HepG2 (cell line): Measurements from ENCODE around the gene CIAPIN1. TPM values are rescaled to one million over a fixed set of nuclear protein-coding genes. Genes with fewer than 3 reads are reported as not detected.

Experiments
- DPF2 ChIP-seq: sonication (generic); formaldehyde crosslinking; IDR thresholded peaks from 2 replicates; pipeline ENCODE4 v1.4.0; 2020; ENCODE audit warnings: mild to moderate bottlenecking, low read depth, missing genetic modification reagents, borderline replicate concordance
- FOSL2 ChIP-seq: sonication (generic); formaldehyde crosslinking; IDR thresholded peaks from 2 replicates; pipeline ENCODE4 v1.4.0; 2020; ENCODE audit warnings: missing genetic modification reagents
- GABPA ChIP-seq, 2 experiments: IDR thresholded peaks; 2 replicates each; pipeline ENCODE4 v1.6.1; 2011 to 2016; ENCODE audit warnings: low read depth in 2 of 2, low read length in 1 of 2, missing biosample characterization in 1 of 2, missing genetic modification characterization in 1 of 2
- HOXA7 ChIP-seq: sonication (generic); formaldehyde crosslinking; IDR thresholded peaks from 2 replicates; pipeline ENCODE4 v1.8.1; 2022; ENCODE audit warnings: mild to moderate bottlenecking, missing genetic modification reagents, moderate library complexity
- ISL2 ChIP-seq: sonication (generic); formaldehyde crosslinking; IDR thresholded peaks from 2 replicates; pipeline ENCODE4 v1.5.0; 2020; ENCODE audit warnings: missing genetic modification reagents
- KMT2A ChIP-seq: sonication (generic); formaldehyde crosslinking; IDR thresholded peaks from 2 replicates; pipeline ENCODE4 v1.4.0; 2020; ENCODE audit warnings: missing genetic modification reagents
- LBX2 ChIP-seq: sonication (generic); formaldehyde crosslinking; IDR thresholded peaks from 2 replicates; pipeline ENCODE4 v1.5.0; 2020; ENCODE audit warnings: missing genetic modification reagents, mild to moderate bottlenecking, borderline replicate concordance
- MIER3 ChIP-seq: IDR thresholded peaks from 2 replicates; pipeline ENCODE4 v1.6.1; 2016; ENCODE audit warnings: missing compliant biosample characterization, borderline replicate concordance
- NFKB2 ChIP-seq: sonication (generic); formaldehyde crosslinking; IDR thresholded peaks from 2 replicates; pipeline ENCODE4 v1.4.0; 2020; ENCODE audit warnings: missing genetic modification reagents, borderline replicate concordance
- SALL2 ChIP-seq: sonication (generic); formaldehyde crosslinking; IDR thresholded peaks from 2 replicates; pipeline ENCODE4 v1.8.1; 2023; ENCODE audit warnings: mild to moderate bottlenecking, missing genetic modification reagents, inconsistent platforms
- SAP130 ChIP-seq: IDR thresholded peaks from 2 replicates; pipeline ENCODE4 v1.6.1; 2016; ENCODE audit warnings: low read depth
- SNAI1 ChIP-seq: sonication (generic); formaldehyde crosslinking; IDR thresholded peaks from 2 replicates; pipeline ENCODE4 v1.5.0; 2020; ENCODE audit warnings: mild to moderate bottlenecking, missing genetic modification reagents, borderline replicate concordance
- SSRP1 ChIP-seq: IDR thresholded peaks from 2 replicates; pipeline ENCODE4 v1.6.1; 2016; ENCODE audit warnings: control low read depth
- YEATS4 ChIP-seq: sonication (generic); formaldehyde crosslinking; IDR thresholded peaks from 2 replicates; pipeline ENCODE4 v1.4.0; 2020; ENCODE audit warnings: missing genetic modification reagents, borderline replicate concordance
- ZBTB10 ChIP-seq: sonication (generic); formaldehyde crosslinking; IDR thresholded peaks from 2 replicates; pipeline ENCODE4 v1.4.0; 2020; ENCODE audit warnings: missing genetic modification reagents, borderline replicate concordance
- ZBTB46 ChIP-seq: sonication (generic); formaldehyde crosslinking; IDR thresholded peaks from 2 replicates; pipeline ENCODE4 v1.4.0; 2020; ENCODE audit warnings: mild to moderate bottlenecking, missing genetic modification reagents, borderline replicate concordance
- ZNF337 ChIP-seq: sonication (generic); formaldehyde crosslinking; IDR thresholded peaks from 2 replicates; pipeline ENCODE4 v1.5.1; 2020; ENCODE audit warnings: missing genetic modification reagents, low read depth, mild to moderate bottlenecking, borderline replicate concordance
- ZNF33A ChIP-seq: sonication (generic); formaldehyde crosslinking; IDR thresholded peaks from 2 replicates; pipeline ENCODE4 v1.5.1; 2020; ENCODE audit warnings: missing genetic modification reagents, mild to moderate bottlenecking, moderate library complexity, borderline replicate concordance
- ZNF574 ChIP-seq: sonication (generic); formaldehyde crosslinking; IDR thresholded peaks from 2 replicates; pipeline ENCODE4 v1.4.0; 2020; ENCODE audit warnings: missing genetic modification reagents
- polyA plus RNA-seq, 8 experiments: library from polyadenylated mRNA; depleted of rRNA in 3 of 8; stranded (reverse) in 7 of 8; unstranded in 1 of 8; fragments of >200 nt; fragmentation: Illumina TruSeq in 4 of 8; extraction: Trizol in 4 of 8; gene quantifications; 2 replicates each; pipeline versions ENCODE4 v1.2.1 to v1.2.3, GENCODE V29; 2011 to 2016; ENCODE audit warnings: low read depth in 4 of 8, missing spikeins in 1 of 8, mixed read lengths in 1 of 8; ENCODE audit not compliant: insufficient read depth in 1 of 8
- total RNA-seq, 5 experiments: library from RNA; depleted of rRNA; stranded (reverse); fragments of >200 nt; fragmentation: Illumina TruSeq; extraction: Trizol; gene quantifications; 2 replicates each; pipeline ENCODE4 v1.2.3, GENCODE V29; 2016; ENCODE audit warnings: low read depth in 1 of 5

CIAPIN1 gene
- total and polyA plus RNA-seq, 2 of the 13 experiments (the other 11 are each of a cell fraction or from before 2014, with no cell fraction given) = 69.3 to 89.7 TPM

DNA sequence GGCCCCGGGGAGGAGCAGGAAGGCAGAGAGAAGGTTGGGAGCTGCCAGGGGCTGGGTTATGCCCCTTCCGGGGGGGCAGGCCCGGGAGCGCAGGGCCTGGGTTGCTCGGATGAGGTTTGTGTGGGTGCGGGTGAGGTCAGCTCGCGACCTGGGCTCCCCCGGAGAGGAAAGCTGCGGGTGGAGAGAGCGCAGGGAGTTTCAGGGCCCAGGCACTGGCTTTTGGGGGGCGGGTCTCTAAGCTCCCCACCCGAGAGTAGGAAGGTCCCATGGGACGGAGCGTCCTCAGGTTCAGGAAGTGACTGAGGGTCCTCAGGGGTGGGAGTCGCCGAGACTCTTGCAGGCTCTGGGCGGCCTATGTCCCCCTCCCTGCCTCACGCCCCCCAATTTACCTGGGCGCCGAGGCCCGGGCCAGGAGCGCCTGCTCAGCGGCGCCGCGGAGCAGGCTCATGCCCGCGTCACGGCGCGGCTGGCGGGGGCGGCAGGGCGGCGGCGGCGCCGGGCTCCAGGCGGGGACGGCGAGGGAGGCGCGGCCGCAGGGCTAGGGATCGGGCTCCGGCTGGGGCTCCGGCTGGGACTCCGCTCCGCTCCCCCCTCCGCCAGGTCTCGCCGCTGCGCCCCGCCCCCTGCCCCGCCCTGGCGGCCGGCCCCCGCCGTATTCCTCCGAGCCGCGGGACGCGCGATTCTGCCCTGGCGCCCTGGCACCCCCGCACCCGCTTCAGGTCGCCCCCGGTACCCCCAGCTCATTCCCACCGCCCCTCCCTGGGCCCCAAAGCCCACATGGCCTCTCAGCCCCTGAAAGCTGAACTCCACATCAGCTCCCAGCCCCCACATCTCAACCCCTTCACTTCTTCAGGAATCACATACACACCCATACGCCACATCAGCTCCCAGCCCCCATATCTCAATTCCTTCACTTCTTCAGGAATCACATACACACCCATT, 39.0 kb upstream of the CIAPIN1 start, which contains the start of gene DOK4 (continued):
- TF ChIP-seq ZBTB46 (CRISPR knock-in tag) = no peak
- no peak for TF ChIP-seq HOXA7 (CRISPR knock-in tag)
- peak; percentile 51 for TF ChIP-seq SAP130
- TF ChIP-seq MIER3 (CRISPR knock-in tag) = no peak
- peak; percentile 52 for TF ChIP-seq ZNF574 (CRISPR knock-in tag)
- no peak for TF ChIP-seq SNAI1 (CRISPR knock-in tag)
- no peak for TF ChIP-seq ZNF33A (CRISPR knock-in tag)
- no peak for TF ChIP-seq ISL2 (CRISPR knock-in tag)
- TF ChIP-seq NFKB2 (CRISPR knock-in tag) = peak; percentile 3; the same call in 1 of the 2 replicates
- 0 out of 2 replicates have a peak, but pooled peaks have one; percentile 37 for TF ChIP-seq DPF2 (CRISPR knock-in tag)
- no peak for TF ChIP-seq YEATS4 (CRISPR knock-in tag)
- no peak for TF ChIP-seq LBX2 (CRISPR knock-in tag)
- peak; percentile 22; the same call in 1 of the 2 replicates for TF ChIP-seq SALL2 (CRISPR knock-in tag)
- no peak for TF ChIP-seq ZNF337
- no peak for TF ChIP-seq ZBTB10 (CRISPR knock-in tag)
- no peak for TF ChIP-seq GABPA (IDR thresholded peaks at IDR 0.05; ENCODE audit: low read depth, low read length)
- no peak for TF ChIP-seq GABPA (CRISPR knock-in tag; IDR thresholded peaks at IDR 0.05; ENCODE audit: low read depth)
- no peak for TF ChIP-seq SSRP1
- 0 out of 2 replicates have a peak, but pooled peaks have one; percentile 48 for TF ChIP-seq KMT2A
- TF ChIP-seq FOSL2 = no peak
